H9 (cell line): ENCODE measurements around the gene PLEKHG5. TPM values are rescaled to one million over a fixed set of nuclear protein-coding genes. Genes with fewer than 3 reads are reported as not detected.
A peak's percentile ranks its signal among the peaks of the same experiment; 100 is the strongest.

ENCODE experiments used
- DNase-seq: peaks from one replicate; pipeline ENCODE4 v3.0.0-alpha.2; 2017
- H2AFZ ChIP-seq: one replicate; pipeline ENCODE4 v1.6.1; 2013; ENCODE audit warnings: mild to moderate bottlenecking, low read length, control low read depth, moderate library complexity
- H2AK5ac ChIP-seq: 2 replicates; pipeline ENCODE4 v1.6.1; 2013; ENCODE audit warnings: low read length, control low read depth, mixed read lengths; ENCODE audit not compliant: insufficient read length
- H2BK120ac ChIP-seq: one replicate; pipeline ENCODE4 v1.6.1; 2013; ENCODE audit warnings: low read depth, mild to moderate bottlenecking, low read length, control low read depth, inconsistent platforms; ENCODE audit not compliant: poor library complexity, severe bottlenecking
- H2BK12ac ChIP-seq: 2 replicates; pipeline ENCODE4 v1.6.1; 2013; ENCODE audit warnings: low read length, control low read depth, mixed read lengths, low read depth; ENCODE audit not compliant: insufficient read length
- H2BK15ac ChIP-seq: 2 replicates; pipeline ENCODE4 v1.6.1; 2013; ENCODE audit warnings: low read depth, low read length, control low read depth
- H2BK20ac ChIP-seq: one replicate; pipeline ENCODE4 v1.6.1; 2013; ENCODE audit warnings: low read depth, mild to moderate bottlenecking, low read length, control low read depth, inconsistent platforms; ENCODE audit not compliant: poor library complexity, severe bottlenecking
- H2BK5ac ChIP-seq: 2 replicates; pipeline ENCODE4 v1.6.1; 2013; ENCODE audit warnings: low read length, control low read depth, mixed read lengths; ENCODE audit not compliant: insufficient read length
- H3K14ac ChIP-seq: 2 replicates; pipeline ENCODE4 v1.6.1; 2013; ENCODE audit warnings: low read length, control low read depth; ENCODE audit not compliant: insufficient read depth
- H3K18ac ChIP-seq: 2 replicates; pipeline ENCODE4 v1.6.1; 2013; ENCODE audit warnings: low read depth, mild to moderate bottlenecking, mixed read lengths, low read length, control low read depth; ENCODE audit not compliant: insufficient read length
- H3K23ac ChIP-seq: 2 replicates; pipeline ENCODE4 v1.6.1; 2013; ENCODE audit warnings: low read length, control low read depth, mixed read lengths, low read depth; ENCODE audit not compliant: insufficient read length
- H3K23me2 ChIP-seq: 2 replicates; pipeline ENCODE4 v1.6.1; 2013; ENCODE audit warnings: low read depth, mild to moderate bottlenecking, mixed read lengths, low read length, control low read depth; ENCODE audit not compliant: insufficient read length, poor library complexity, severe bottlenecking
- H3K27ac ChIP-seq: 2 replicates; pipeline ENCODE4 v1.5.1; 2013; ENCODE audit warnings: low read length, control low read depth, mixed read lengths, low read depth; ENCODE audit not compliant: insufficient read length
- H3K27me3 ChIP-seq: 2 replicates; pipeline ENCODE4 v1.6.1; 2013; ENCODE audit warnings: low read length, control low read depth, inconsistent platforms; ENCODE audit not compliant: insufficient read depth
- H3K4ac ChIP-seq: 2 replicates; pipeline ENCODE4 v1.6.1; 2013; ENCODE audit warnings: low read depth, mild to moderate bottlenecking, control low read depth, inconsistent platforms, low read length, moderate library complexity
- H3K4me1 ChIP-seq: 2 replicates; pipeline ENCODE4 v1.6.1; 2013; ENCODE audit warnings: low read length, control low read depth, inconsistent platforms; ENCODE audit not compliant: insufficient read depth
- H3K4me2 ChIP-seq: 2 replicates; pipeline ENCODE4 v1.6.1; 2013; ENCODE audit warnings: low read length, control low read depth, mixed read lengths; ENCODE audit not compliant: insufficient read length, insufficient read depth
- H3K56ac ChIP-seq: 2 replicates; pipeline ENCODE4 v1.6.1; 2013; ENCODE audit warnings: low read depth, mild to moderate bottlenecking, mixed read lengths, low read length, control low read depth; ENCODE audit not compliant: insufficient read length
- H3K79me1 ChIP-seq: 2 replicates; pipeline ENCODE4 v1.6.1; 2013; ENCODE audit warnings: low read depth, mild to moderate bottlenecking, moderate library complexity, low read length, control low read depth, inconsistent platforms; ENCODE audit not compliant: insufficient read depth, poor library complexity, severe bottlenecking
- H3K79me2 ChIP-seq: 2 replicates; pipeline ENCODE4 v1.6.1; 2013; ENCODE audit warnings: low read length, control low read depth, inconsistent platforms; ENCODE audit not compliant: insufficient read depth
- H3K9ac ChIP-seq: 2 replicates; pipeline ENCODE4 v1.6.1; 2013; ENCODE audit warnings: low read length, control low read depth, mixed read lengths; ENCODE audit not compliant: insufficient read length; ENCODE audit errors: extremely low read depth
- H3K9me3 ChIP-seq: one replicate; pipeline ENCODE4 v1.6.1; 2013; ENCODE audit warnings: low read depth, low read length, inconsistent platforms; ENCODE audit not compliant: control insufficient read depth
- H3T11ph ChIP-seq: one replicate; pipeline ENCODE4 v1.6.1; 2013; ENCODE audit warnings: mild to moderate bottlenecking, low read length, control low read depth, inconsistent platforms
- H4K20me1 ChIP-seq: one replicate; pipeline ENCODE4 v1.6.1; 2013; ENCODE audit not compliant: control insufficient read depth, insufficient read length, insufficient read depth
- H4K5ac ChIP-seq: 2 replicates; pipeline ENCODE4 v1.6.1; 2013; ENCODE audit warnings: low read depth, mild to moderate bottlenecking, mixed read lengths, low read length, control low read depth; ENCODE audit not compliant: insufficient read length
- H4K8ac ChIP-seq: replicated peaks from 2 replicates; pipeline ENCODE4 v1.6.1; 2013; ENCODE audit warnings: low read length, control low read depth, mixed read lengths, low read depth; ENCODE audit not compliant: insufficient read length
- H4K91ac ChIP-seq: 2 replicates; pipeline ENCODE4 v1.6.1; 2013; ENCODE audit warnings: low read depth, mild to moderate bottlenecking, moderate library complexity, mixed read lengths, low read length, control low read depth; ENCODE audit not compliant: insufficient read length
- H3K27ac Mint-ChIP-seq, 3 experiments: 2 replicates in 2 of 3; 3 replicates in 1 of 3; pipeline ENCODE4 v1.8.0; 2020 to 2021; ENCODE audit warnings: mixed read lengths in 3 of 3, mild to moderate bottlenecking in 1 of 3, moderate library complexity in 1 of 3
- H3K27me3 Mint-ChIP-seq: 2 replicates; pipeline ENCODE4 v1.8.0; 2021; ENCODE audit warnings: low read depth, mild to moderate bottlenecking, moderate library complexity, mixed read lengths
- H3K36me3 Mint-ChIP-seq, 3 experiments: 2 replicates in 2 of 3; 3 replicates in 1 of 3; pipeline ENCODE4 v1.8.0; 2020 to 2021; ENCODE audit warnings: low read depth in 3 of 3, mixed read lengths in 3 of 3; ENCODE audit not compliant: insufficient read depth in 1 of 3
- H3K4me1 Mint-ChIP-seq, 2 experiments: 2 replicates each; pipeline ENCODE4 v1.8.0; 2020; ENCODE audit warnings: mixed read lengths in 2 of 2
- H3K4me3 Mint-ChIP-seq, 2 experiments: 2 replicates in 1 of 2; 3 replicates in 1 of 2; pipeline ENCODE4 v1.8.0; 2020 to 2021; ENCODE audit warnings: mild to moderate bottlenecking in 2 of 2, mixed read lengths in 2 of 2, moderate library complexity in 1 of 2
- H3K9me3 Mint-ChIP-seq, 2 experiments: 2 replicates in 1 of 2; 3 replicates in 1 of 2; pipeline ENCODE4 v1.8.0; 2020; ENCODE audit warnings: mild to moderate bottlenecking in 2 of 2, mixed read lengths in 2 of 2, moderate library complexity in 1 of 2
- WGBS: extraction: QIAGEN DNeasy Blood & Tissue Kit; methylation state at CpG from one replicate; pipeline ENCODE4 v1.1.7; 2013; ENCODE audit warnings: missing lambda C conversion rate, low lambda C conversion rate, mixed read lengths; ENCODE audit not compliant: insufficient read length; ENCODE audit errors: extremely low coverage; 5-methylcytosine and 5-hydroxymethylcytosine counted together
- total RNA-seq: library from RNA; stranded (reverse); gene quantifications from 2 replicates; pipeline ENCODE4 v1.2.1, GENCODE V29; 2021
- TF ChIP-seq, protein P1 (sequence below): fragments of 200-600 bp; sonication (generic); conservative IDR thresholded peaks from 3 replicates; pipeline ENCODE4 v1.8.0; 2021; ENCODE audit warnings: antibody characterized with exemption, mild to moderate bottlenecking

PLEKHG5 gene
- total RNA-seq, 1 experiment from 2014 or later = 22.3 TPM

DNA sequence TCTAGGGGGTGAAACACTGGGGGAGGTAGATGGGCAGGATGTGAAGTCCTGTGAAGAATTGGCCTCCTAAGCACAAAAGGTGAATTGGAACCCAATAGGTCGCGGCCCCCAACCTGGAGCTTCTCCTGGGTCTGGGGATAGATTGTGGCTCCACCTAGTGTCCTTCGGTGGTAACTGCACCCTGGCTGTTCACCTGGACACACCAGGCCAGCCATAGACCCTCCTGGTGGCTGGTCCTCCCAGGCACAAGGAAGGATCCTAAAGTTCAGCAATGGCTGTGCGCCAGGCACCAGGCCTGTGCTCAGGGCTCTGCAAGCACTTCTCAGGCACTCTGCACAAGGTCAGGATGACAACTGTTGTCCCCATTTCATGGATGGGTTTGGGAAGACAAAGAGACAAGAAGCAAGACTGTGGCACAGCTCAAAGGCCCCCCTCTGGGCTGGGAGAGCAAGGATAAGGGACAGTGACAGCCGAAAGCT lies 53.4 kb downstream of the PLEKHG5 start:
- peaks cover 21 to 27% of the 10 kb centered on the region in 2 experiments for H3K4me1 Mint-ChIP-seq
- no peak overlapping the region for H4K8ac ChIP-seq
- peaks cover 66% of the 10 kb centered on the region for H3K27me3 Mint-ChIP-seq
- no peak overlapping the region for H4K91ac ChIP-seq
- H3K9me3 ChIP-seq = no peaks in the 10 kb centered on the region
- no peak overlapping the region for H2BK15ac ChIP-seq
- peaks cover 6% of the 10 kb centered on the region for H3K23me2 ChIP-seq
- no peak overlapping the region for H3T11ph ChIP-seq
- no peak overlapping the region for H2BK20ac ChIP-seq
- H3K14ac ChIP-seq = no peak overlapping the region
- H2AFZ ChIP-seq = no peak overlapping the region
- H4K20me1 ChIP-seq = no peaks in the 10 kb centered on the region
- no peaks in the 10 kb centered on the region for H3K79me2 ChIP-seq
- no peak overlapping the region for H2AK5ac ChIP-seq
- no peak overlapping the region for H4K5ac ChIP-seq
- H3K56ac ChIP-seq = no peak overlapping the region
- no peaks in the 10 kb centered on the region for H3K79me1 ChIP-seq
- peak overlapping the region in 1 of 2 experiments; percentile 40; a peak in 2 of 5 replicates for H3K4me3 Mint-ChIP-seq
- H3K4me1 ChIP-seq = no peaks in the 10 kb centered on the region; the same call in 1 of the 2 replicates
- H2BK12ac ChIP-seq = no peak overlapping the region
- no peak overlapping the region for H3K4me2 ChIP-seq
- TF ChIP-seq, protein P1, sequence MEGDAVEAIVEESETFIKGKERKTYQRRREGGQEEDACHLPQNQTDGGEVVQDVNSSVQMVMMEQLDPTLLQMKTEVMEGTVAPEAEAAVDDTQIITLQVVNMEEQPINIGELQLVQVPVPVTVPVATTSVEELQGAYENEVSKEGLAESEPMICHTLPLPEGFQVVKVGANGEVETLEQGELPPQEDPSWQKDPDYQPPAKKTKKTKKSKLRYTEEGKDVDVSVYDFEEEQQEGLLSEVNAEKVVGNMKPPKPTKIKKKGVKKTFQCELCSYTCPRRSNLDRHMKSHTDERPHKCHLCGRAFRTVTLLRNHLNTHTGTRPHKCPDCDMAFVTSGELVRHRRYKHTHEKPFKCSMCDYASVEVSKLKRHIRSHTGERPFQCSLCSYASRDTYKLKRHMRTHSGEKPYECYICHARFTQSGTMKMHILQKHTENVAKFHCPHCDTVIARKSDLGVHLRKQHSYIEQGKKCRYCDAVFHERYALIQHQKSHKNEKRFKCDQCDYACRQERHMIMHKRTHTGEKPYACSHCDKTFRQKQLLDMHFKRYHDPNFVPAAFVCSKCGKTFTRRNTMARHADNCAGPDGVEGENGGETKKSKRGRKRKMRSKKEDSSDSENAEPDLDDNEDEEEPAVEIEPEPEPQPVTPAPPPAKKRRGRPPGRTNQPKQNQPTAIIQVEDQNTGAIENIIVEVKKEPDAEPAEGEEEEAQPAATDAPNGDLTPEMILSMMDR = peak; percentile 97
- H3K27ac Mint-ChIP-seq = no peak overlapping the region
- H3K27ac ChIP-seq = no peak overlapping the region
- H2BK120ac ChIP-seq = no peak overlapping the region
- H3K27me3 ChIP-seq = peaks cover 4% of the 10 kb centered on the region; the same call in 1 of the 2 replicates
- no peaks in the 10 kb centered on the region; a peak in 1 of 5 replicates for H3K9me3 Mint-ChIP-seq
- WGBS = no CpG with 5 or more reads among the region's 5 CpGs
- no peaks in the 10 kb centered on the region for H3K36me3 Mint-ChIP-seq
- no peak overlapping the region for H3K4ac ChIP-seq
- H3K18ac ChIP-seq = no peak overlapping the region
- H3K9ac ChIP-seq = no peak overlapping the region
- DNase-seq = peak; percentile 94
- no peak overlapping the region for H2BK5ac ChIP-seq
- no peak overlapping the region for H3K23ac ChIP-seq
